CD4-positive, alpha-beta T cell (primary cell): ENCODE measurements around the gene DSCAML1. TPM values are rescaled to one million over a fixed set of nuclear protein-coding genes. Genes with fewer than 3 reads are reported as not detected.

Experiments used
- ATAC-seq: fragments of 200-7000 bp; cut with Tn5 transposase; one replicate; pipeline ENCODE4 v1.10.0; 2022; ENCODE audit warnings: mild to moderate bottlenecking; ENCODE audit not compliant: poor library complexity
- CTCF ChIA-PET: fragments of 350-600 bp; sonication (Branson Sonifier 250); formaldehyde crosslinking; loops from one replicate; lab custom pipeline; 2021; ENCODE audit warnings: antibody characterized with exemption, inconsistent platforms; lab: Charles Lee
- POLR2A ChIA-PET: fragments of 350-600 bp; sonication (Branson Sonifier 250); formaldehyde crosslinking; loops from one replicate; lab custom pipeline; 2021; ENCODE audit warnings: antibody characterized with exemption, inconsistent platforms; lab: Charles Lee
- DNase-seq, 14 experiments: peaks; one replicate each; pipeline ENCODE4 v3.0.0-alpha.2; 2013 to 2020; ENCODE audit warnings: mixed read lengths in 2 of 14
- H3K27ac ChIP-seq, 2 donors: one replicate each; pipeline versions ENCODE4 v1.5.1 to v1.7.0; 2013; ENCODE audit warnings: low read length in 2 of 2, low read depth in 1 of 2, mild to moderate bottlenecking in 1 of 2
- H3K27me3 ChIP-seq, 2 experiments: 1 replicate in 1 of 2; 2 replicates in 1 of 2; pipeline versions ENCODE4 v1.6.1 to v1.7.0; 2013; ENCODE audit warnings: low read length in 2 of 2, control low read depth in 1 of 2, mild to moderate bottlenecking in 1 of 2, moderate library complexity in 1 of 2; ENCODE audit not compliant: insufficient read depth in 2 of 2, control insufficient read depth in 1 of 2
- H3K36me3 ChIP-seq: one replicate; pipeline ENCODE4 v1.6.1; 2013; ENCODE audit warnings: low read length, control low read depth; ENCODE audit not compliant: insufficient read depth
- H3K4me1 ChIP-seq: one replicate; pipeline ENCODE4 v1.6.1; 2013; ENCODE audit warnings: low read length, control low read depth; ENCODE audit not compliant: insufficient read depth
- H3K4me3 ChIP-seq: one replicate; pipeline ENCODE4 v1.5.1; 2013; ENCODE audit warnings: mild to moderate bottlenecking, low read length, moderate library complexity
- H3K9me3 ChIP-seq, 2 experiments: 1 replicate in 1 of 2; 2 replicates in 1 of 2; pipeline versions ENCODE4 v1.6.1 to v1.7.0; 2013; ENCODE audit warnings: low read length in 2 of 2, mild to moderate bottlenecking in 2 of 2, control low read depth in 1 of 2, moderate library complexity in 1 of 2; ENCODE audit not compliant: control insufficient read depth in 1 of 2, insufficient read depth in 1 of 2
- H3K27ac Mint-ChIP-seq: one replicate; pipeline ENCODE4 v1.8.0; 2020; ENCODE audit warnings: mixed read lengths
- H3K27me3 Mint-ChIP-seq: one replicate; pipeline ENCODE4 v1.8.0; 2021; ENCODE audit warnings: mixed read lengths
- H3K36me3 Mint-ChIP-seq: one replicate; pipeline ENCODE4 v1.8.0; 2021; ENCODE audit warnings: low read depth, mixed read lengths
- H3K4me1 Mint-ChIP-seq: one replicate; pipeline ENCODE4 v1.8.0; 2021; ENCODE audit warnings: low read depth, mixed read lengths
- H3K4me3 Mint-ChIP-seq: one replicate; pipeline ENCODE4 v1.8.0; 2020; ENCODE audit warnings: mild to moderate bottlenecking, mixed read lengths
- H3K9me3 Mint-ChIP-seq: one replicate; pipeline ENCODE4 v1.8.0; 2020; ENCODE audit warnings: mixed read lengths
- intact Hi-C, 2 experiments: fragments of 100-400 bp; cut with DNase I in 1 of 2; cut with micrococcal nuclease in 1 of 2; formaldehyde crosslinking; loops; one replicate each; pipeline versions ENCODE4 v1.15.1 to v1.9.0; 2023 to 2025; cut with DNase I, micrococcal nuclease
- total RNA-seq, 174 experiments: library from RNA in 2 of 174; stranded (reverse) in 2 of 174; gene quantifications; one replicate each; pipeline ENCODE4 v1.2.3 and lab custom pipeline; 2021 to 2026
- TF ChIP-seq, protein P1 (sequence below): fragments of 200-600 bp; IDR thresholded peaks from one replicate; pipeline ENCODE4 v1.8.0; 2022; ENCODE audit warnings: antibody characterized with exemption, mild to moderate bottlenecking

Gene DSCAML1
- total RNA-seq, 2 experiments from 2014 or later = 0.22 to 0.61 TPM

DNA sequence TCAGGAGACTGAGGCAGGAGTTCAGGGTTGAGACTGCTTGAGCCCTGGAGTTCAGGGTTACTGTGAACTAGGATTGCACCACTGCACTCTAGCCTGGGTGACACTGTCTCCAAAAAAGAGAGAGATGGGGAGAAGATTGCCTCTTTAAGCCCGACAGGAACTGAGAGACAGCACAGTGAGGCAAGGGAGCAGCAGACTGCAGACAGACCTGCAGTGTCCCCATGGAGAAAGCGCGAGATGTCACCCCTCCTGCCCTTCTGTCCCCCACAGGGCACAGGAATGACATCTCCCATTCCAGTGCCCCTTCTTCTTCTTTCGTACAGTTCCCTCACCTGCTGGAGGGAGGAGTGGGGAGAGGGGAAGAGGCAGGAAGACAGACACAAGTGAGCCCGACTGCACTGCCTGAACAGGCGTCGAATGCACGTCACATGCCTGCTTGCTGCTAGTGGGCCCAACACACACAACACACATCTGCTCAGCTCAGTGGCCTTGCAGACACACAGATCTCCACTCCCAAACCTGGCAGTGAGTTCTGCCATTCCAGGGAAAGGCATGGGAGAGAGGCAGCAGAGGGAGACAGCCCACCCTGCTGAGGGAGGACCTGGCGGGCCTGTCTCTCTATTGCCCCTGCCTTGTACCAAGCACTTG, 167.0 kb downstream of the DSCAML1 start:
- H3K36me3 Mint-ChIP-seq = no peaks in the 10 kb centered on the region
- TF ChIP-seq, protein P1, sequence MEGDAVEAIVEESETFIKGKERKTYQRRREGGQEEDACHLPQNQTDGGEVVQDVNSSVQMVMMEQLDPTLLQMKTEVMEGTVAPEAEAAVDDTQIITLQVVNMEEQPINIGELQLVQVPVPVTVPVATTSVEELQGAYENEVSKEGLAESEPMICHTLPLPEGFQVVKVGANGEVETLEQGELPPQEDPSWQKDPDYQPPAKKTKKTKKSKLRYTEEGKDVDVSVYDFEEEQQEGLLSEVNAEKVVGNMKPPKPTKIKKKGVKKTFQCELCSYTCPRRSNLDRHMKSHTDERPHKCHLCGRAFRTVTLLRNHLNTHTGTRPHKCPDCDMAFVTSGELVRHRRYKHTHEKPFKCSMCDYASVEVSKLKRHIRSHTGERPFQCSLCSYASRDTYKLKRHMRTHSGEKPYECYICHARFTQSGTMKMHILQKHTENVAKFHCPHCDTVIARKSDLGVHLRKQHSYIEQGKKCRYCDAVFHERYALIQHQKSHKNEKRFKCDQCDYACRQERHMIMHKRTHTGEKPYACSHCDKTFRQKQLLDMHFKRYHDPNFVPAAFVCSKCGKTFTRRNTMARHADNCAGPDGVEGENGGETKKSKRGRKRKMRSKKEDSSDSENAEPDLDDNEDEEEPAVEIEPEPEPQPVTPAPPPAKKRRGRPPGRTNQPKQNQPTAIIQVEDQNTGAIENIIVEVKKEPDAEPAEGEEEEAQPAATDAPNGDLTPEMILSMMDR = no peak
- peaks cover 4% of the 10 kb centered on the region for H3K27me3 Mint-ChIP-seq
- H3K4me3 Mint-ChIP-seq = no peak overlapping the region
- no peaks in the 10 kb centered on the region for H3K36me3 ChIP-seq
- H3K9me3 Mint-ChIP-seq = no peaks in the 10 kb centered on the region
- H3K4me1 Mint-ChIP-seq = no peaks in the 10 kb centered on the region
- ATAC-seq (no peak), DNase-seq (no peak)
- no peaks in the 10 kb centered on the region for H3K9me3 ChIP-seq
- CTCF ChIA-PET = no interaction called here
- no peak overlapping the region for H3K27ac ChIP-seq
- H3K27me3 ChIP-seq = no peaks in the 10 kb centered on the region
- no peak overlapping the region for H3K27ac Mint-ChIP-seq
- no peak overlapping the region for H3K4me3 ChIP-seq
- intact Hi-C loops = no loop called here
- H3K4me1 ChIP-seq = no peaks in the 10 kb centered on the region
- POLR2A ChIA-PET = no interaction called here

GRCh38 chr11:117629146-117629545, 167.9 kb downstream of the DSCAML1 start:
- ATAC-seq (no peak), DNase-seq (no peak)
- Histone ChIP-seq H3K27ac (no peak overlapping the region), H3K4me1 (no peaks in the 10 kb centered on the region), H3K4me3 (no peak overlapping the region), H3K27me3 (no peaks in the 10 kb centered on the region), H3K36me3 (no peaks in the 10 kb centered on the region), H3K9me3 (no peaks in the 10 kb centered on the region)
- intact Hi-C loops = no loop called here
- H3K4me3 Mint-ChIP-seq = no peak overlapping the region
- peaks cover 8% of the 10 kb centered on the region for H3K27me3 Mint-ChIP-seq
- TF ChIP-seq, protein P1 = no peak
- H3K36me3 Mint-ChIP-seq = no peaks in the 10 kb centered on the region
- ChIA-PET CTCF (no interaction called here), POLR2A (no interaction called here)
- no peak overlapping the region for H3K27ac Mint-ChIP-seq
- no peaks in the 10 kb centered on the region for H3K9me3 Mint-ChIP-seq
- H3K4me1 Mint-ChIP-seq = no peaks in the 10 kb centered on the region

GRCh38 chr11:117627259-117627658, 169.8 kb downstream of the DSCAML1 start:
- TF ChIP-seq, protein P1 = no peak
- no peaks in the 10 kb centered on the region for H3K4me1 Mint-ChIP-seq
- peaks cover 14% of the 10 kb centered on the region for H3K27me3 Mint-ChIP-seq
- H3K4me3 Mint-ChIP-seq = no peak overlapping the region
- Histone ChIP-seq H3K4me1 (no peaks in the 10 kb centered on the region), H3K27ac (no peak overlapping the region), H3K36me3 (no peaks in the 10 kb centered on the region), H3K9me3 (no peaks in the 10 kb centered on the region), H3K27me3 (no peaks in the 10 kb centered on the region), H3K4me3 (no peak overlapping the region)
- no peak overlapping the region for H3K27ac Mint-ChIP-seq
- no peaks in the 10 kb centered on the region for H3K36me3 Mint-ChIP-seq
- intact Hi-C loops = no loop called here
- ATAC-seq = no peak
- POLR2A ChIA-PET = no interaction called here
- H3K9me3 Mint-ChIP-seq = no peaks in the 10 kb centered on the region
- DNase-seq = no peak
- CTCF ChIA-PET = no interaction called here
